GM19035 (cell line): Measurements from ENCODE around the gene SPIRE1.
"Not testable (repeated sequence)": the region's sequence is repeated elsewhere in the genome, so short reads cannot be mapped to it uniquely, and the experiment has no call there.

ENCODE experiments used
- ATAC-seq: cut with Tn5 transposase; IDR thresholded peaks from one replicate; pipeline ENCODE4 v1.9.1; 2021; ENCODE audit not compliant: unreplicated experiment

Gene SPIRE1

GRCh38 chr18:12497296-12497695 is 160.6 kb downstream of the SPIRE1 start:
- ATAC-seq, result no peak

GRCh38 chr18:12492907-12493306 is 165.0 kb downstream of the SPIRE1 start:
- no peak for ATAC-seq

GRCh38 chr18:12491611-12492435 is 166.1 kb downstream of the SPIRE1 start:
- ATAC-seq, result no peak

DNA sequence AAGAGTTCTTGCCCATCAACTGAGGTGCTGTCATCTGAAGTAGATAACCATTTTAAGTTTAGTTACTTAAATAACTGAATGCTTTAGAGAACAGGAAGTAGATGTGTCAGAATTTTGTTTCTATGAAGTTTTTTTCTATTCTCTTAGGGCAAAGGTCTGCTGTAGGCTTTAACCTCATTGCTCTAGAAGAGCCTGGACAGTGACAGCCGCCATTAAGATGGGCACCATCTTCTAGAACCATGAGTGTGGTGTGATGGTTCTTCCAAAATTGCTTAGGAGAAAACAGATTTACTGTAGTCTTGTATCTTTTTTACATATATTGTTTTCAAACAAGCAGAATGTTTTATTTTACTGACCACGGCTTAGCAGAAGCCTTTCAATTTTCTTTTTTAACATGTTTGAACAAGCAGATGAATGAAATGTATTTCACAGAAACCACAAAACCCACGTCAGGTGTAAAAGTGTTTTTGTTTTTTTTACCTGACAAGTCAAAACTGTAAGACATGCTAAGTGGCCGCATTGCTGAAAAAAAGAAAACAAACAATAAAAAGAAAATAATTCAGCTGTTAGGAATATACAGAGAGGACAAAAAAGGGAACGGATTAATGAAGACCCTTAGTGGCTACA is 172.3 kb downstream of the SPIRE1 start:
- ATAC-seq, result no peak

DNA sequence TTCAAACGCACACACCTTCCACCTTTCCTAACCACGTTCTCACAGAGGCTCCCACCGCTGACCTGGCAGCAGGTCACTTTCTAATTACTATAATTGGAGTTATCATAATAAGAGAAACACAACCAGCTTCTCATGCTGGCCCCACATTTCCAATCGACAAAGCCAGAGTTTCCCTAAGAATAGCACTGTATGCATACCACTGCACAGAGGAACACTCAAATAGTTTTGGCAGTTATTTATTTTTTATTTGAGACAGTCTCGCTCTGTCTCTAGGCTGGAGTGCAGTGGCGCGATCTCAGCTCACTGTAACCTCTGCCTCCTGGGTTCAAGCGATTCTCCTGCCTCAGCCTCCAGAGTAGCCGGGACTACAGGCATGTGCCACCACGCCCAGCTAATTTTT is 176.0 kb downstream of the SPIRE1 start:
- not testable (repeated sequence) for ATAC-seq

DNA sequence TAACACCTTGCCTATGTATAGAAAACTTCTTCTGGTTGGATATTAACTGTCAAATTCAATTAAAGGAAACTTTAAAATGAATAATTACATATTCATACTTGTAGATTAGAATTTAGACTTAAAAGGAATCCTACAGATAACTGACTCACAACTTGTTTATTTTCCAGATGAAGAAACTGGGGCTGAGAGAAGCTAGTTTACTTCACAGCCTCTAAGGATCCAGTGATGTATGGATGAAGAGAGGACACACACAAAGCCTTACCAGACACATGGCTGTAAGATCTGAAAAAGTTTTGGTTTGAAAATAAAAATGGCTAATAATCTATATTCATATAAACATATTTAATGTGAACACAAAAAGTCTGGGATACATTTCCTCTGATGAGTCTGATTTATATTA is 177.9 kb downstream of the SPIRE1 start:
- no peak for ATAC-seq

GRCh38 chr18:12479536-12479935 is 178.4 kb downstream of the SPIRE1 start:
- no peak for ATAC-seq

DNA sequence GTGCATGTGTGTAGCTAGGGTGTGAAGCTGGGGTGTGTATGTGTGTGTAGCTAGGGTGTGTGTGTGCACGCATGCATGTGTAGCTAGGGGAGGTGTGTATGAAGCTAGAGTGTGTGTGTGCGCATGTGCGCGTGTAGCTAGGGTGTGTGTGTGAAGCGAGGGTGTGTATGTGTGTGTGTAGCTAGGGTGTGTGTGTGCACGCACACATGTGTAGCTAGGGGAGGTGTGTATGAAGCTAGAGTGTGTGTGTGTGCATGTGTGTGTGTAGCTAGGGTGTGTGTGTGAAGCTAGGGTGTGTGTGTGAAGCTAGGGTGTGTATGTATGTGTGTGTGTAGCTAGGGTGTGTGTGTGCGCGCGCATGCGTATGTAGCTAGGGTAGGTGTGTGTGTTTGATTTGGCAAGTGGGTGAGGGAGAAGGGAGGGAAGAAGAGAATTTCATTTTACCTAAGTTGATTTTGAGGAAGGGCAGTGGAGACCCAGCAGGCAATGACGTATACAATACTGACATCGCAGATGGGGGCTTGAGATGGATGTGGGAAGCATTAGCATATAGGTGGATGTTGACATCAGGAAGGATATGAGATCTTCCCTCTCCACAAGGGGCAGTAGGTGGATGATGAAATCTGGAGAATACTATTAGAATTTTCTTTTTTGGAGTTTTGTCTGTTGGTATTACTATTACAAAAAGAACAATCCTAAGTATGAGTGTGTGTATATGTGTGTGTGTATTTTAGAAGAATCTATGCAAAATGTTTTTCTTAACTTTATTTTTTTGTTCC is 179.4 kb downstream of the SPIRE1 start:
- ATAC-seq, result no peak

DNA sequence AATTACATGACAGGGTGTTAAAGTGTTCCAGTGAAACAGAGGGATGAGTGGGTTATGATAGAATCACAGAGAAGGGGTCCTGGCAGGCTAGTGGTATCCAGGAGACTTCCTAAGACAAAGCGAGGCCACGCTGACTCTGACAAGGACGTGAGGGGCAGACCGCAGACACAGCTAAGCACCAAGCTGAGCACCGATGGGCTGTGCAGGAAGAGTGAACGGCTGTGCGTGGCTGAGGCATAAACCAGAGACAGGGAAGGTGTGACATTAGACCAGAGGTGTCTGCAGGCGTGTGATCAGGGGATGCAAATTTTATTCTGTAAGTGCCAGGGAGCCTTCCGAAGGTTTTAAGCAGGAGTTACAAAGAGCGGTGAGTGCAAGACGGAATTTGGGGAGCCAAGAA is 180.3 kb downstream of the SPIRE1 start:
- no peak for ATAC-seq

- ATAC-seq, result no peak
These were observed 181.0 kb downstream of the SPIRE1 start for GRCh38 chr18:12476955-12477354.

DNA sequence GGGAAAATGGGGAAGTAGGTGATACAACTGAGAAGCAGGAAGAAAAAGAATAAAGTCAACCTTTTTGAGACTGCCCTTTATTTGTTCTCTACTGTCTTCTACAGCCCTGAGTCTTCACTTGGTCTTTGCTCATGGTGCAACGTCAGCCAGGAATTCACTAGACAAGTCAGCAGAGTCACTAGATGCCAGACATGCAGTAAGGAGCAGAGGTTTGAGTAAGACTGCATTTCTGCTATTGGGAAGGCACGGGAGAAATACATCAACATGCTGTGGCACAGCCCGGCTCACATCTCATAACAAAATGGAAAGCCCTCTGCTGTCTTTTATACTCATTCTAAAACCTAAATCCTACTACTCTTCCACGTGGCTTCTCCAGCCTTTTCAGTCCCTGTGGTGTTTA is 183.0 kb downstream of the SPIRE1 start:
- no peak for ATAC-seq

GRCh38 chr18:12474146-12474545 is 183.8 kb downstream of the SPIRE1 start:
- ATAC-seq, result no peak

DNA sequence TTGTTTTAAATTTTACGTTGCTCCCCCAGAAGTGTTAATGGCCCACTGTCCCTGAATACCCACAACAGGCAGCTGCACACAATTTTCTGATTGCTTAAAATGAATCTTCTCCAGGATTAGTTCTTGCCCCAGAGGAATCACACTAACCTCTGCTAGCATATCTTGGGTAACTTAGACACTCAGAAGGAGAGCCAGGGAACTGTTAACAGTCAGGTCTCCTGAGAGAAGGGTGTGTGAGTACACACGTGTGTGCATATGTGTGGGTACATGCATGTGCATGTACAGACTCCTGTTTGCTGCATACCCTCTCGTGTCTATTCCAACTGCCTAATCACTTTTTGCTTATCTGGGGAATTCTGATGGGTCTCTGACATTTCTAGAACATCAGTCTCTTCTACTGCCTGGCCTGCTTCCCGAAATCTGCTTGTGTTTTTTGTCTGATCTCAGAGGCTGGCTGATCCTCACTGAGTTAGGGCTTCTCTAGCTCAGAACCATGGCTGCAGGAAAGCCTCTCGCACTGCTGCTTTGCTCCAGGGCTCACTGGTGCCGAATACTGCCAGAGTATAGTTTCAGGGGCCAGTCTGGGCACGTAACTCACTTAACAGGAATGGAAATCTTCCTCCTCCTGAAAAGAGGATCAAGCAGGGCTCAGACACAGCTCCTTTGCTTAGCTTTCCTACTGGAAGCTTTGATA is 187.4 kb downstream of the SPIRE1 start:
- ATAC-seq, result no peak

- ATAC-seq, result no peak
These were observed 189.5 kb downstream of the SPIRE1 start for GRCh38 chr18:12468445-12468844.

DNA sequence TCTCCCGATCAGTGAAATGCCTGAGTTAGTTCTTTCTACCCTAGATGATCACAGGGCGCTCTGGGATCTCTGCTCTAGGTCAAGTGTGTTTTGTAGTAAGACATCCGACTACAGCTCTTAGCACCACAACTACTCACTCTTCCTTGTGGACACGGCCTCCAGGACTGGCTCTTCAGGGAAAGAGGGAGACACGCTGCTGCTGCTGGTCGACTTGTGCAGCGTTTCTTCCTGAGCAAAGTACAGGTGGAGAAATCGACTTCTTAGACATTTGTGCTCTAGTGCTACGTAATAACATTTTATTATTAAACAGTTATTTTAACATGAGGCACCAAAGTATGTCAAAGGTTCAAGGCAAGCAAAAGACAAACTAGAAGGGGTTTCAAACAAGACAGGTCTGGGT is 193.2 kb downstream of the SPIRE1 start:
- ATAC-seq, result no peak

GRCh38 chr18:12463191-12463590 is 194.7 kb downstream of the SPIRE1 start:
- no peak for ATAC-seq

- ATAC-seq, result no peak
These were observed 195.7 kb downstream of the SPIRE1 start for GRCh38 chr18:12462242-12462641.

- no peak for ATAC-seq
These were observed 196.6 kb downstream of the SPIRE1 start for GRCh38 chr18:12461326-12461725.

DNA sequence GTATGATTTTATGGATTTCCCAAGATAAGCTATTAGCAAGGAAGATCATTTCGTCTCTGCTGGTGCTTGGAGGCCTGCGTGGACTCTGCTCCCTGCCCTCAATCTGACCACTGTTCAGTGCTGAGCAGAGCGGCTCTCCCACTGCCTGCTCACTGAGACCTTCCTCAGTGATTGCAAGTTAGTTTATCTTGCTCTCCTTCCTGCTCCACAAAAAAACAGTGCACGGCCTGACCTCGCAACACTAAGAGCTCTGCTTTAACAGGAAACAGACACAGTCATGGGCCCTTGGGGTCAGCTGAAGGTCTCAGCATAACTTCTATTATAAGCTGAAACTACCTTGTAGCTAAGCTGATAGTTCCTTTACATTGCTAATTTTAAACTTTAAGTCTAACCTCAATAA is 197.0 kb downstream of the SPIRE1 start:
- ATAC-seq, result no peak

- ATAC-seq, result no peak
These were observed 199.1 kb downstream of the SPIRE1 start for GRCh38 chr18:12458771-12459170.

DNA sequence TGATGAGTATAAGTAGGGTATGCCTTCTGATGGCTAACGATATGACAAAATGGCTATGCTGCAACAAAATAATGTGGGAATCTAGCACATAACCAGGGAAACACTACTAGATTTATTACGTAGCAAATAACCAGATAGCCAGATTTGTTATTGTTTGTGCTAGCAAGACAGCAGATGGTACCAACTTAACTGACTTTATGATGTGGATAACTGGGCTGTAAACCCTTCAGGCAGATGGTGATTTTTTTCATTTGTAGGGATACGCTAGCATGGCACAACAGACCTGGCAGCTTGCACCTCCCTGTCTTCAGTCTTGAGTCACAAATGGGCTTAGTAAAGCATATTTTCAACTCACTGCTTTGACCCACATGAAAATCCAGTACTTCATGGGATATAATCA is 201.5 kb downstream of the SPIRE1 start:
- no peak for ATAC-seq
